B cell (primary cell): ENCODE results near the gene HHAT. TPM values are rescaled to one million over a fixed set of nuclear protein-coding genes. Genes with fewer than 3 reads are reported as not detected.

Experiments used
- ATAC-seq: fragments of 200-7000 bp; cut with Tn5 transposase; one replicate; pipeline ENCODE4 v1.10.0; 2021; ENCODE audit warnings: low read depth, mild to moderate bottlenecking, moderate number of reproducible peaks, moderate library complexity
- CTCF ChIA-PET: fragments of 350-600 bp; sonication (Branson Sonifier 250); formaldehyde crosslinking; loops from one replicate; lab custom pipeline; 2021; ENCODE audit warnings: antibody characterized with exemption, inconsistent platforms; lab: Charles Lee
- POLR2A ChIA-PET: fragments of 350-600 bp; sonication (Branson Sonifier 250); formaldehyde crosslinking; loops from one replicate; lab custom pipeline; 2021; ENCODE audit warnings: antibody characterized with exemption; lab: Charles Lee
- DNase-seq: peaks from one replicate; pipeline ENCODE4 v3.0.0; 2013
- H2AFZ ChIP-seq: 2 replicates; pipeline ENCODE4 v1.6.1; 2012; ENCODE audit warnings: mild to moderate bottlenecking, low read depth, low read length; ENCODE audit not compliant: insufficient read depth, poor library complexity, severe bottlenecking
- H3K27ac ChIP-seq, 2 donors: 1 replicate in 1 of 2; 2 replicates in 1 of 2; pipeline ENCODE4 v1.5.1; 2012 to 2013; ENCODE audit warnings: low read length in 2 of 2, mild to moderate bottlenecking in 2 of 2, moderate library complexity in 1 of 2
- H3K27me3 ChIP-seq, 4 experiments: fragments of 200-600 bp in 1 of 4; sonication (generic) in 1 of 4; replicated peaks in 1 of 4; 1 replicate in 2 of 4; 2 replicates in 2 of 4; pipeline versions ENCODE4 v1.6.1 to v1.7.0; 2013 to 2016; ENCODE audit warnings: low read length in 3 of 4, mild to moderate bottlenecking in 2 of 4, mixed read lengths in 1 of 4, moderate library complexity in 1 of 4; ENCODE audit not compliant: insufficient read depth in 4 of 4, control insufficient read depth in 3 of 4; ENCODE audit errors: control extremely low read depth in 1 of 4
- H3K36me3 ChIP-seq, 2 experiments: replicated peaks in 1 of 2; 1 replicate in 1 of 2; 2 replicates in 1 of 2; pipeline versions ENCODE4 v1.6.1 to v1.7.1; 2013; ENCODE audit warnings: low read length in 1 of 2; ENCODE audit not compliant: insufficient read depth in 2 of 2, control insufficient read depth in 1 of 2; ENCODE audit errors: control extremely low read depth in 1 of 2, extremely low read depth in 1 of 2
- H3K4me1 ChIP-seq, 2 donors: fragments of 200-600 bp in 1 of 2; sonication (generic) in 1 of 2; 1 replicate in 1 of 2; 2 replicates in 1 of 2; pipeline versions ENCODE4 v1.5.1 to v1.6.1; 2013 to 2017; ENCODE audit warnings: low read length in 2 of 2; ENCODE audit not compliant: control insufficient read depth in 2 of 2, insufficient read depth in 2 of 2
- H3K4me2 ChIP-seq: replicated peaks from 2 replicates; pipeline ENCODE3; 2012; ENCODE audit warnings: mild to moderate bottlenecking, low read depth, low read length; ENCODE audit not compliant: poor library complexity, severe bottlenecking
- H3K4me3 ChIP-seq, 5 experiments: fragments of 200-600 bp in 1 of 5; sonication (generic) in 1 of 5; 1 replicate in 3 of 5; 2 replicates in 2 of 5; pipeline versions ENCODE4 v1.5.1 to v1.7.0; 2011 to 2016; ENCODE audit warnings: low read length in 4 of 5, mild to moderate bottlenecking in 4 of 5, low read depth in 2 of 5, control low read depth in 1 of 5, moderate library complexity in 1 of 5; ENCODE audit not compliant: insufficient read depth in 1 of 5; ENCODE audit errors: control extremely low read depth in 1 of 5, extremely low read depth in 1 of 5
- H3K79me2 ChIP-seq: fragments of 200-600 bp; sonication (generic); one replicate; pipeline ENCODE4 v1.6.0; 2016; ENCODE audit warnings: low read length; ENCODE audit not compliant: control insufficient read depth, insufficient read depth
- H3K9ac ChIP-seq: fragments of 200-600 bp; sonication (generic); 2 replicates; pipeline ENCODE4 v1.6.1; 2017; ENCODE audit warnings: mild to moderate bottlenecking, low read length, moderate library complexity
- H3K9me3 ChIP-seq, 3 donors: one replicate each; pipeline versions ENCODE4 v1.6.1 to v1.7.1; 2013; ENCODE audit warnings: low read length in 2 of 3; ENCODE audit not compliant: control insufficient read depth in 2 of 3, insufficient read depth in 1 of 3; ENCODE audit errors: control extremely low read depth in 1 of 3
- H4K20me1 ChIP-seq: 2 replicates; pipeline ENCODE4 v1.6.0; 2012; ENCODE audit warnings: mild to moderate bottlenecking, low read length; ENCODE audit not compliant: insufficient read depth, control insufficient read depth, poor library complexity, severe bottlenecking
- H3K27ac Mint-ChIP-seq: one replicate; pipeline ENCODE4 v1.8.0; 2021; ENCODE audit warnings: mixed read lengths
- H3K27me3 Mint-ChIP-seq: one replicate; pipeline ENCODE4 v1.8.0; 2021; ENCODE audit warnings: mixed read lengths
- H3K4me1 Mint-ChIP-seq: one replicate; pipeline ENCODE4 v1.8.0; 2021; ENCODE audit warnings: mixed read lengths
- H3K4me3 Mint-ChIP-seq: one replicate; pipeline ENCODE4 v1.8.0; 2021; ENCODE audit warnings: mixed read lengths
- H3K9me3 Mint-ChIP-seq: one replicate; pipeline ENCODE4 v1.8.0; 2022; ENCODE audit warnings: mixed read lengths; ENCODE audit not compliant: insufficient read depth
- CTCF ChIP-seq: fragments of 200-600 bp; IDR thresholded peaks from one replicate; pipeline ENCODE4 v1.8.0; 2022; ENCODE audit warnings: antibody characterized with exemption, mild to moderate bottlenecking
- EZH2 ChIP-seq: IDR thresholded peaks from 2 replicates; pipeline ENCODE4 v1.6.1; 2012; ENCODE audit warnings: borderline replicate concordance, low read depth, mild to moderate bottlenecking, moderate library complexity, low read length; ENCODE audit not compliant: insufficient read depth, poor library complexity, severe bottlenecking
- WGBS: methylation state at CpG from one replicate; pipeline ENCODE4 v1.1.5; 2013; ENCODE audit warnings: missing lambda C conversion rate; ENCODE audit not compliant: insufficient coverage; 5-methylcytosine and 5-hydroxymethylcytosine counted together
- intact Hi-C: fragments of 100-400 bp; cut with micrococcal nuclease; formaldehyde crosslinking; loops from one replicate; pipeline ENCODE4 v1.10.0; 2022
- polyA plus RNA-seq: library from polyadenylated mRNA; depleted of rRNA; stranded (reverse); fragments of >200 nt; gene quantifications from 2 replicates; pipeline ENCODE4 v1.2.3, GENCODE V29; 2012
- total RNA-seq, 2 donors: library from RNA; stranded (reverse); fragments of 120-200 nt in 1 of 2; gene quantifications; 1 replicate in 1 of 2; 2 replicates in 1 of 2; pipeline versions ENCODE4 v1.2.3 to v1.2.4, GENCODE V29; 2013 to 2022

The HHAT gene
- total and polyA plus RNA-seq, 2 donors (not counting 1 experiment from before 2014, with no cell fraction given), result 4.0 to 28.2 TPM

- ATAC-seq (no peak), DNase-seq (no peak)
- Histone ChIP-seq H3K4me2 (no peak overlapping the region), H3K79me2 (no peaks in the 10 kb centered on the region), H3K4me3 (no peak overlapping the region), H3K9ac (no peak overlapping the region), H3K27me3 (no peaks in the 10 kb centered on the region), H4K20me1 (no peaks in the 10 kb centered on the region), H3K36me3 (no peaks in the 10 kb centered on the region), H2AFZ (no peak overlapping the region), H3K4me1 (no peaks in the 10 kb centered on the region), H3K27ac (no peak overlapping the region), H3K9me3 (no peaks in the 10 kb centered on the region)
- 99% methylated on average over 5 of the region's 5 CpGs for WGBS
- no peaks in the 10 kb centered on the region for H3K4me1 Mint-ChIP-seq
- intact Hi-C loops, result no loop called here
- no peak overlapping the region for H3K27ac Mint-ChIP-seq
- no peaks in the 10 kb centered on the region for H3K27me3 Mint-ChIP-seq
- no peaks in the 10 kb centered on the region for H3K9me3 Mint-ChIP-seq
- POLR2A ChIA-PET, result no interaction called here
- TF ChIP-seq CTCF, result no peak
- no peak for TF ChIP-seq EZH2
- CTCF ChIA-PET, result interaction anchor here (0.6 to 1.2 kb wide), 3 partner anchors 13 to 53 kb away, joined by 3 read pairs; no protein-coding TSS in a partner anchor
- H3K4me3 Mint-ChIP-seq, result no peak overlapping the region
Measured at GRCh38 chr1:210364479-210364878, 35.8 kb downstream of the HHAT start.

GRCh38 chr1:210366767-210367166, 38.1 kb downstream of the HHAT start:
- ChIA-PET POLR2A (no interaction called here), CTCF (no interaction called here)
- Histone ChIP-seq H2AFZ (no peak overlapping the region), H3K36me3 (no peaks in the 10 kb centered on the region), H4K20me1 (no peaks in the 10 kb centered on the region), H3K9ac (no peak overlapping the region), H3K9me3 (no peaks in the 10 kb centered on the region), H3K4me3 (no peak overlapping the region), H3K27ac (no peak overlapping the region), H3K79me2 (no peaks in the 10 kb centered on the region), H3K27me3 (no peaks in the 10 kb centered on the region), H3K4me2 (no peak overlapping the region), H3K4me1 (no peaks in the 10 kb centered on the region)
- Mint-ChIP-seq H3K4me1 (no peaks in the 10 kb centered on the region), H3K27ac (no peak overlapping the region), H3K9me3 (no peaks in the 10 kb centered on the region), H3K4me3 (no peak overlapping the region), H3K27me3 (no peaks in the 10 kb centered on the region)
- intact Hi-C loops, result no loop called here
- 98% methylated on average over 5 of the region's 6 CpGs for WGBS
- ATAC-seq (no peak), DNase-seq (no peak)
- no peak for TF ChIP-seq CTCF
- no peak for TF ChIP-seq EZH2
